PC-9 (cell line): ENCODE data around the gene ARNT2.

Experiments used
- EZH2 ChIP-seq: fragments of 200-600 bp; sonication (generic); IDR thresholded peaks from 2 replicates; pipeline ENCODE4 v1.8.0; 2017; ENCODE audit warnings: antibody characterized with exemption, low read depth
- TF ChIP-seq, protein P1 (sequence below): fragments of 200-600 bp; sonication (generic); conservative IDR thresholded peaks from 2 replicates; pipeline ENCODE4 v1.6.1; 2017; ENCODE audit warnings: mixed run types, antibody characterized with exemption, mild to moderate bottlenecking, moderate library complexity

DNA sequence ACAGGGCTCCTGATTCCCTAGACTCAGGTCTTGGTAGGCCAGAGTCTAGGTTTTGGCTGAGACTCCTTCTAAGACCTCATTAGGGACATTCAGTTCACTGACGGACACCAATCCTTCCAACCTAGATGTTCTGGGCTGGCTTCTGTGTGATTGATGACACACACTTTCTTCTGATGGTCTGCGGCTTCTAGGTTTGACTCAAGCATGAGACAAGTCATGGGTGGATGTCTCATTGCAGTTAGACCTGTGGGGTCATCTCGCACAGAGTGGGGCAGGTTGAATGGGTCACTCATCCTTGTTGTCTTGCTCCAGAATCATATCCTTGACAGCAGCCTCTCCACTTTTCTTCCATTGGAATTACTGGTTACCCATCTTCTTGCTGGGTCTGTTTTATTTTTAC, 35.8 kb downstream of the ARNT2 start:
- TF ChIP-seq, protein P1, sequence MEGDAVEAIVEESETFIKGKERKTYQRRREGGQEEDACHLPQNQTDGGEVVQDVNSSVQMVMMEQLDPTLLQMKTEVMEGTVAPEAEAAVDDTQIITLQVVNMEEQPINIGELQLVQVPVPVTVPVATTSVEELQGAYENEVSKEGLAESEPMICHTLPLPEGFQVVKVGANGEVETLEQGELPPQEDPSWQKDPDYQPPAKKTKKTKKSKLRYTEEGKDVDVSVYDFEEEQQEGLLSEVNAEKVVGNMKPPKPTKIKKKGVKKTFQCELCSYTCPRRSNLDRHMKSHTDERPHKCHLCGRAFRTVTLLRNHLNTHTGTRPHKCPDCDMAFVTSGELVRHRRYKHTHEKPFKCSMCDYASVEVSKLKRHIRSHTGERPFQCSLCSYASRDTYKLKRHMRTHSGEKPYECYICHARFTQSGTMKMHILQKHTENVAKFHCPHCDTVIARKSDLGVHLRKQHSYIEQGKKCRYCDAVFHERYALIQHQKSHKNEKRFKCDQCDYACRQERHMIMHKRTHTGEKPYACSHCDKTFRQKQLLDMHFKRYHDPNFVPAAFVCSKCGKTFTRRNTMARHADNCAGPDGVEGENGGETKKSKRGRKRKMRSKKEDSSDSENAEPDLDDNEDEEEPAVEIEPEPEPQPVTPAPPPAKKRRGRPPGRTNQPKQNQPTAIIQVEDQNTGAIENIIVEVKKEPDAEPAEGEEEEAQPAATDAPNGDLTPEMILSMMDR = no peak
- TF ChIP-seq EZH2 = no peak
